Epithelial cell of esophagus (primary cell): ENCODE measurements around the gene CISTR.

Experiments used
- DNase-seq: peaks from one replicate; pipeline ENCODE4 v3.0.0; 2010; ENCODE audit warnings: low read depth
- H3K4me3 ChIP-seq: 2 replicates; pipeline ENCODE4 v1.5.1; 2011; ENCODE audit warnings: mild to moderate bottlenecking, low read length, control low read depth
- CTCF ChIP-seq: IDR thresholded peaks from 2 replicates; pipeline ENCODE4 v1.5.1; 2011; ENCODE audit warnings: low read depth, mild to moderate bottlenecking, low read length, control low read depth, inconsistent platforms; ENCODE audit not compliant: insufficient read depth; ENCODE audit errors: missing control alignments

CISTR gene

GRCh38 chr12:53750812-53751335 is 905 bp downstream of the CISTR start:
- no peak for TF ChIP-seq CTCF
- DNase-seq = no peak
- no peak overlapping the region for H3K4me3 ChIP-seq

- no peak for DNase-seq
- TF ChIP-seq CTCF = no peak
- no peak overlapping the region for H3K4me3 ChIP-seq
Observed at GRCh38 chr12:53749986-53750811, 1.6 kb downstream of the CISTR start.

- no peak for DNase-seq
- TF ChIP-seq CTCF = no peak
- no peak overlapping the region for H3K4me3 ChIP-seq
Observed at GRCh38 chr12:53748072-53748840, 3.5 kb downstream of the CISTR start.

GRCh38 chr12:53747095-53747494 is 4.7 kb downstream of the CISTR start:
- no peak overlapping the region for H3K4me3 ChIP-seq
- no peak for TF ChIP-seq CTCF
- no peak for DNase-seq

- peak; percentile 100 for TF ChIP-seq CTCF
- H3K4me3 ChIP-seq = no peak overlapping the region
- peak; percentile 89 for DNase-seq
Observed at GRCh38 chr12:53746592-53747092, 5.1 kb downstream of the CISTR start.

- no peak overlapping the region for H3K4me3 ChIP-seq
- TF ChIP-seq CTCF = no peak
- no peak for DNase-seq
Observed at GRCh38 chr12:53744751-53745150, 7.0 kb downstream of the CISTR start.
